SHP77 treated with DMSO at 0.1 percent for 48 hours (cell line): ENCODE results near the gene SDS.
A peak's percentile ranks its signal among the peaks of the same experiment; 100 is the strongest.

Experiments used
- DNase-seq: peaks from one replicate; lab custom pipeline; 2025; lab: John Stamatoyannopoulos, UW

The SDS gene

GRCh38 chr12:113424915-113425823 is 21.5 kb upstream of the SDS start:
- peak; percentile 31 for DNase-seq

GRCh38 chr12:113424456-113424855 is 20.8 kb upstream of the SDS start:
- DNase-seq: no peak

- no peak for DNase-seq
Observed at GRCh38 chr12:113422886-113423669, 19.4 kb upstream of the SDS start.

GRCh38 chr12:113422030-113422885 is 18.6 kb upstream of the SDS start, which contains the start of gene SDSL:
TSS of gene SDSL (plus strand) at chr12:113422380. CDS start at chr12:113427983, 5,603 bp downstream.
- DNase-seq: peak; percentile 51

- no peak for DNase-seq
Observed at GRCh38 chr12:113420996-113421595, 17.4 kb upstream of the SDS start.

- no peak for DNase-seq
Observed at GRCh38 chr12:113418213-113418879, 14.7 kb upstream of the SDS start.

GRCh38 chr12:113416091-113416754 is 12.5 kb upstream of the SDS start:
- DNase-seq: no peak

GRCh38 chr12:113414519-113415038 is 10.9 kb upstream of the SDS start:
- no peak for DNase-seq

GRCh38 chr12:113413488-113413939 is 9.8 kb upstream of the SDS start:
- no peak for DNase-seq

GRCh38 chr12:113409462-113410124 is 5.9 kb upstream of the SDS start:
- DNase-seq: no peak

GRCh38 chr12:113408756-113409298 is 5.1 kb upstream of the SDS start:
- no peak for DNase-seq

GRCh38 chr12:113407931-113408600 is 4.4 kb upstream of the SDS start:
- no peak for DNase-seq

GRCh38 chr12:113405694-113406093 is 2.0 kb upstream of the SDS start:
- DNase-seq: no peak

GRCh38 chr12:113402586-113403260 is 964 bp downstream of the SDS start:
- no peak for DNase-seq

GRCh38 chr12:113401066-113402000 is 2.4 kb downstream of the SDS start:
- no peak for DNase-seq

- DNase-seq: no peak
Observed at GRCh38 chr12:113400362-113400761, 3.3 kb downstream of the SDS start.

GRCh38 chr12:113399490-113399889 is 4.2 kb downstream of the SDS start:
- no peak for DNase-seq
